Measurements from ENCODE around the gene BECN2.

GRCh38 chr1:241994171-241994570 lies 36.6 kb downstream of the BECN2 start:
- TF ChIP-seq CTCF (IDR thresholded peaks at IDR 0.05; ENCODE audit: low read length) (no peak), EZH2 (IDR thresholded peaks at IDR 0.05; ENCODE audit: borderline replicate concordance, low read length) (no peak)
